ENCODE data around the gene DNAJB9.

DNA sequence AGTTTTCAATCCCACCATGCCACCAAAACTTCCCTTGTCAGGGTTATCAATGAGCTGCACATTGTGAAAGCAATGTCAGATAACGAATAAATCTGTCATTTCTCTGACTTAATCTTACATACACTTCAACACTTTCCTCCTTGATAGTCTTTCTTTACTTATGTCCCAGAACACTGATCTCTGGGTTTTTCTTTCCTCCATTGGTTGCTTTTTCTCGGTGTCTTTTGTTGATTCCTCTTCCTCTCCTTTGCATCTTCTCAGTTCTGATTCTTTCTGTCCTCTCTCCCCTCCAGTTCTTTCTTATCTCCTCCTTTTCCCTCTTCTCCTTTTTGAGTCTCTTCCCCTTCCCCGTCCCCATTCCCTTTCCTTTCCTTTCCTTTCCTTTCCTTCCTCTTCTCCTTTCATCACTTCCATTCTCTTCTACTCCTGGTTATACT, 16.6 kb downstream of the DNAJB9 start:
- no peak for TF ChIP-seq BHLHE40 (IDR thresholded peaks at IDR 0.05; ENCODE audit: borderline replicate concordance)
- no peak for TF ChIP-seq FOXM1 (IDR thresholded peaks at IDR 0.05; ENCODE audit: borderline replicate concordance)
